DND-41 (cell line): Measurements from ENCODE around the gene CPNE4.

Experiments
- ATAC-seq: fragments of 200-7000 bp; cut with Tn5 transposase; 3 replicates; pipeline ENCODE4 v1.9.1; 2021; ENCODE audit warnings: low read depth; ENCODE audit not compliant: insufficient read depth
- DNase-seq: peaks from one replicate; pipeline ENCODE4 v3.0.0-alpha.2; 2020
- H2AFZ ChIP-seq: 2 replicates; pipeline ENCODE4 v1.6.0; 2012; ENCODE audit warnings: low read depth, low read length
- H3K27ac ChIP-seq: 2 replicates; pipeline ENCODE4 v1.5.1; 2012; ENCODE audit warnings: low read length, inconsistent platforms
- H3K27me3 ChIP-seq: fragments of 200-600 bp; sonication (generic); 2 replicates; pipeline ENCODE4 v1.6.0; 2012; ENCODE audit warnings: low read length, mild to moderate bottlenecking, inconsistent platforms; ENCODE audit not compliant: insufficient read depth, poor library complexity
- H3K36me3 ChIP-seq: 2 replicates; pipeline ENCODE4 v1.5.1; 2012; ENCODE audit warnings: low read length, inconsistent platforms; ENCODE audit not compliant: insufficient read depth
- H3K4me1 ChIP-seq: 2 replicates; pipeline ENCODE4 v1.5.1; 2012; ENCODE audit warnings: mild to moderate bottlenecking, low read length; ENCODE audit not compliant: insufficient read depth
- H3K4me2 ChIP-seq: 2 replicates; pipeline ENCODE4 v1.6.0; 2012; ENCODE audit warnings: mild to moderate bottlenecking, moderate library complexity, low read length, inconsistent platforms; ENCODE audit not compliant: insufficient read depth
- H3K4me3 ChIP-seq, 2 experiments: fragments of 200-600 bp in 1 of 2; shearing (Covaris generic) in 1 of 2; 2 replicates each; pipeline ENCODE4 v1.5.1; 2012 to 2016; ENCODE audit warnings: inconsistent platforms in 2 of 2, low read length in 2 of 2, mild to moderate bottlenecking in 2 of 2, low read depth in 1 of 2, moderate library complexity in 1 of 2
- H3K79me2 ChIP-seq: 2 replicates; pipeline ENCODE4 v1.6.0; 2012; ENCODE audit warnings: low read length, inconsistent platforms; ENCODE audit not compliant: insufficient read depth
- H3K9ac ChIP-seq: 2 replicates; pipeline ENCODE4 v1.6.0; 2012; ENCODE audit warnings: low read depth, mild to moderate bottlenecking, inconsistent platforms, low read length, moderate library complexity
- H3K9me3 ChIP-seq: 2 replicates; pipeline ENCODE4 v1.5.1; 2012; ENCODE audit warnings: low read length, moderate library complexity, mild to moderate bottlenecking, inconsistent platforms; ENCODE audit not compliant: insufficient read depth, severe bottlenecking
- H4K20me1 ChIP-seq: 2 replicates; pipeline ENCODE4 v1.6.0; 2012; ENCODE audit warnings: low read length; ENCODE audit not compliant: insufficient read depth
- CTCF ChIP-seq: IDR thresholded peaks from 2 replicates; pipeline ENCODE4 v1.5.1; 2012; ENCODE audit warnings: borderline replicate concordance, low read length, moderate library complexity, mild to moderate bottlenecking; ENCODE audit not compliant: poor library complexity, severe bottlenecking; ENCODE audit errors: extremely low read depth
- EZH2 ChIP-seq: IDR thresholded peaks from 3 replicates; pipeline ENCODE4 v1.6.1; 2012; ENCODE audit warnings: borderline replicate concordance, low read depth, mild to moderate bottlenecking, moderate library complexity, low read length, inconsistent platforms; ENCODE audit not compliant: severe bottlenecking

CPNE4 gene

DNA sequence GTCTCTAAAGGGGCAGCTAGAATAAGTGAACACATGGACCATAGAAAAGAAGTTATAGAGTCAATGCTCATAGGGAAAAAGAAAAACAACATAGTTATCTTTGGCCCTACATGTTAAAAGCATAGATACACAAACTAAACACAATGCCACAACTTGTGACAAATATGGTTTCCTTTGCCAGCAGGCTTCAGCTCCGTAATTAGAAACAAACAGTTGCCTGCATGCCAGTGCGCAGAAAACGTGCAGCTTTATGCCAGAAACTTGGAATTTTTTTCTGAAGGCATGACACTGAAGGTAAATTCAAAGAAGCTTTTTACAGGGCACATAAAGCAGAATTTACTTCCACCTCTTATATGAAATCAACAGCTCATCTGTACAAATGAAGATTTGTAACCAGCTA lies 2.2 kb upstream of the CPNE4 start:
- H3K79me2 ChIP-seq = no peaks in the 10 kb centered on the region
- ATAC-seq (no peak), DNase-seq (no peak)
- H3K4me1 ChIP-seq = no peaks in the 10 kb centered on the region
- no peaks in the 10 kb centered on the region for H3K9me3 ChIP-seq
- no peaks in the 10 kb centered on the region for H3K36me3 ChIP-seq
- no peak overlapping the region for H3K9ac ChIP-seq
- TF ChIP-seq EZH2 = no peak
- no peak for TF ChIP-seq CTCF
- H3K27ac ChIP-seq = no peak overlapping the region
- no peak overlapping the region for H2AFZ ChIP-seq
- no peak overlapping the region for H3K4me3 ChIP-seq
- no peaks in the 10 kb centered on the region for H4K20me1 ChIP-seq
- H3K4me2 ChIP-seq = no peak overlapping the region
- no peaks in the 10 kb centered on the region for H3K27me3 ChIP-seq

DNA sequence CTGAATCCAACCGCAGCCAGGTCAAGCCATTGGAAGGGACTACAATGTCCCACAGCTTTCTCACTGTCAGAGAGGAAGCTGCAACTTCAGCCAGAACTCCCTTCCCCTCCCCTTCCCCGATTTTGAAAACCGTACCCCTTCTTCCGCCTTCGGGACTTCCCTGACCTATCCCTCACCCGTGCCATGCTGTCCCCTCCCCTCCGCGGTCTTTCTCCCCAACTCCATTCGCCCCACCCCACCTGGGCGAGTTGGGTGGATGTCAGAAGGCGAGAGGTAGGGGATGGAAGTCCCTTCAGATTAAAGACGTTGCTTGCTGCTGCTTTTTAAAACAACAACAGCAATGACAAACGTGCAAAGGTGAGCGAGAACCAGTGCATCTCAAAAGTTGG lies 723 bp downstream of the CPNE4 start:
- DNase-seq (no peak), ATAC-seq (no peak)
- no peaks in the 10 kb centered on the region for H3K79me2 ChIP-seq
- H3K4me1 ChIP-seq = no peaks in the 10 kb centered on the region
- H2AFZ ChIP-seq = no peak overlapping the region
- no peaks in the 10 kb centered on the region for H3K36me3 ChIP-seq
- H4K20me1 ChIP-seq = no peaks in the 10 kb centered on the region
- no peak overlapping the region for H3K9ac ChIP-seq
- H3K4me3 ChIP-seq = no peak overlapping the region
- no peak overlapping the region for H3K4me2 ChIP-seq
- no peak for TF ChIP-seq CTCF
- TF ChIP-seq EZH2 = no peak
- H3K9me3 ChIP-seq = no peaks in the 10 kb centered on the region
- no peak overlapping the region for H3K27ac ChIP-seq
- no peaks in the 10 kb centered on the region for H3K27me3 ChIP-seq

- DNase-seq = no peak
- ATAC-seq = no peak
- H3K27me3 ChIP-seq = no peaks in the 10 kb centered on the region
- H2AFZ ChIP-seq = no peak overlapping the region
- no peaks in the 10 kb centered on the region for H3K4me1 ChIP-seq
- H3K9ac ChIP-seq = no peak overlapping the region
- H3K4me2 ChIP-seq = no peak overlapping the region
- H3K36me3 ChIP-seq = no peaks in the 10 kb centered on the region
- no peaks in the 10 kb centered on the region for H3K9me3 ChIP-seq
- H3K79me2 ChIP-seq = no peaks in the 10 kb centered on the region
- TF ChIP-seq EZH2 = no peak
- no peak for TF ChIP-seq CTCF
- no peak overlapping the region for H3K27ac ChIP-seq
- H4K20me1 ChIP-seq = no peaks in the 10 kb centered on the region
- no peak overlapping the region for H3K4me3 ChIP-seq
Measured at GRCh38 chr3:132033471-132033870, 1.3 kb downstream of the CPNE4 start.

GRCh38 chr3:132032959-132033358 lies 1.9 kb downstream of the CPNE4 start:
- H3K4me2 ChIP-seq = no peak overlapping the region
- no peak overlapping the region for H3K4me3 ChIP-seq

More at GRCh38 chr3:132032959-132033358, 1.9 kb downstream of the CPNE4 start:
- TF ChIP-seq EZH2 (no peak), CTCF (no peak)
- DNase-seq (no peak), ATAC-seq (no peak)
- Histone ChIP-seq H3K9ac (no peak overlapping the region), H3K27me3 (no peaks in the 10 kb centered on the region), H3K79me2 (no peaks in the 10 kb centered on the region), H4K20me1 (no peaks in the 10 kb centered on the region), H3K4me1 (no peaks in the 10 kb centered on the region), H2AFZ (no peak overlapping the region), H3K9me3 (no peaks in the 10 kb centered on the region), H3K27ac (no peak overlapping the region), H3K36me3 (no peaks in the 10 kb centered on the region)
